ENCODE results near the gene MED16. TPM values are rescaled to one million over a fixed set of nuclear protein-coding genes. Genes with fewer than 3 reads are reported as not detected.

MED16 gene
- total and polyA plus RNA-seq, 2 of the 13 experiments (the other 11 are each of a cell fraction or from before 2014, with no cell fraction given) = 13.3 to 14.8 TPM

DNA sequence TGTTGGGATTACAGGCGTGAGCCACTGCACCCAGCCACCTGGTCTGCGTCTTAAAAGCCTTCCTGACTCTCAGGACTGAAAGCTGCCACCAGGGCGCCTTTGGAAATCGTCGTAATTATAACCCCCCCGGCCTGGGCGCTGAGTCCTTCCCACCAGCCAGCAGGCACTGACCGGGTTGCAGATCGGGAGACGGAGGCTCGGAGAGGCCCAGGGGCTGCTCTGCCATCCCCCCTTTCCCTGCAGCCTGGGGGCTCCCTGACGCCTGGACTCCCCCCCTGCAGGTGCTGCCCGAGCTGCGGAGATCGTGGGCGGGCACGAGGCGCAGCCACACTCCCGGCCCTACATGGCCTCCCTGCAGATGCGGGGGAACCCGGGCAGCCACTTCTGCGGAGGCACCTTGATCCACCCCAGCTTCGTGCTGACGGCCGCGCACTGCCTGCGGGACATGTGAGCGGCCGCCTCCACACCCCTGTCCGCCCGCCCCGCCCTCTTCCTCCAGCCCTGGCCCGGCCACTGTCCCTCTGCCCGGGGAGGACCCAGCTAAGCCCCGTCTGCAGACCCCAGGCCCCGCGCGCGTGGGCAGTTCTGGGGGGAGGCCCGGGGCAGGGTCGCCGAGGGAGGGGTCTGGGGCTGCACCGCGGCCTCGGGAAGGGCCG, 49.7 kb downstream of the MED16 start:
- in situ Hi-C loops (cut with HindIII; ENCODE audit: extremely low pct_ligation_motif_present, low pct_unique_long_range_greater_than_20kb) = no loop called here
- H4K20me1 ChIP-seq (ENCODE audit: insufficient read depth, low read length) = no peaks in the 10 kb centered on the region
- H3K36me3 ChIP-seq (replicated peaks in 1 of 2; ENCODE audit: control insufficient read depth in 1 of 2, insufficient read depth in 2 of 2, low read length in 2 of 2) = no peaks in the 10 kb centered on the region
- H2AFZ ChIP-seq (ENCODE audit: low read length) = no peak overlapping the region
- WGBS (ENCODE audit: low lambda C conversion rate) = 0% methylated on average over 4 of the region's 46 CpGs
- FAIRE-seq (no peak), DNase-seq (ENCODE audit: low spot score) (no peak), ATAC-seq (peak; percentile 59)
- H3K79me2 ChIP-seq (ENCODE audit: insufficient read depth, low read length) = no peaks in the 10 kb centered on the region
- peaks cover 31% of the 10 kb centered on the region for H3K4me1 ChIP-seq (ENCODE audit: insufficient read depth, low read length)
- H3K27me3 ChIP-seq (ENCODE audit: control insufficient read depth in 1 of 2, insufficient read depth in 2 of 2, low read length in 2 of 2) = peaks cover 20 to 71% of the 10 kb centered on the region in 2 experiments
- ChIA-PET POLR2A (no interaction called here), CTCF (ENCODE audit: low intra/inter-chr PET ratio, low total read pairs) (no interaction called here)
- no peak overlapping the region for H3K9ac ChIP-seq (ENCODE audit: insufficient read depth, low read depth, low read length)
- peak overlapping the region; percentile 71 for H3K4me2 ChIP-seq (ENCODE audit: low read depth, low read length)
- no peaks in the 10 kb centered on the region for H3K9me3 ChIP-seq (ENCODE audit: low read length)
- intact Hi-C loops (cut with micrococcal nuclease; ENCODE audit: unreplicated experiment) = no loop called here
- BruUV-seq (replicated peaks) = no TSS peak
- peak overlapping the region in 2 of 3 experiments; percentile 19 to 64; a peak in 3 of 6 replicates for H3K4me3 ChIP-seq (replicated peaks in 1 of 3; ENCODE audit: insufficient read depth in 1 of 3, low read depth in 2 of 3, low read length in 3 of 3)
- no peak overlapping the region for H3K27ac ChIP-seq (ENCODE audit: extremely low read length, insufficient read depth, low read length)
- TF ChIP-seq, protein P1, sequence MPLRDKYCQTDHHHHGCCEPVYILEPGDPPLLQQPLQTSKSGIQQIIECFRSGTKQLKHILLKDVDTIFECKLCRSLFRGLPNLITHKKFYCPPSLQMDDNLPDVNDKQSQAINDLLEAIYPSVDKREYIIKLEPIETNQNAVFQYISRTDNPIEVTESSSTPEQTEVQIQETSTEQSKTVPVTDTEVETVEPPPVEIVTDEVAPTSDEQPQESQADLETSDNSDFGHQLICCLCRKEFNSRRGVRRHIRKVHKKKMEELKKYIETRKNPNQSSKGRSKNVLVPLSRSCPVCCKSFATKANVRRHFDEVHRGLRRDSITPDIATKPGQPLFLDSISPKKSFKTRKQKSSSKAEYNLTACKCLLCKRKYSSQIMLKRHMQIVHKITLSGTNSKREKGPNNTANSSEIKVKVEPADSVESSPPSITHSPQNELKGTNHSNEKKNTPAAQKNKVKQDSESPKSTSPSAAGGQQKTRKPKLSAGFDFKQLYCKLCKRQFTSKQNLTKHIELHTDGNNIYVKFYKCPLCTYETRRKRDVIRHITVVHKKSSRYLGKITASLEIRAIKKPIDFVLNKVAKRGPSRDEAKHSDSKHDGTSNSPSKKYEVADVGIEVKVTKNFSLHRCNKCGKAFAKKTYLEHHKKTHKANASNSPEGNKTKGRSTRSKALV (CRISPR knock-in tag; IDR thresholded peaks at IDR 0.05) = 0 out of 2 replicates have a peak, but pooled peaks have one; percentile 46
- TF ChIP-seq, protein P2, sequence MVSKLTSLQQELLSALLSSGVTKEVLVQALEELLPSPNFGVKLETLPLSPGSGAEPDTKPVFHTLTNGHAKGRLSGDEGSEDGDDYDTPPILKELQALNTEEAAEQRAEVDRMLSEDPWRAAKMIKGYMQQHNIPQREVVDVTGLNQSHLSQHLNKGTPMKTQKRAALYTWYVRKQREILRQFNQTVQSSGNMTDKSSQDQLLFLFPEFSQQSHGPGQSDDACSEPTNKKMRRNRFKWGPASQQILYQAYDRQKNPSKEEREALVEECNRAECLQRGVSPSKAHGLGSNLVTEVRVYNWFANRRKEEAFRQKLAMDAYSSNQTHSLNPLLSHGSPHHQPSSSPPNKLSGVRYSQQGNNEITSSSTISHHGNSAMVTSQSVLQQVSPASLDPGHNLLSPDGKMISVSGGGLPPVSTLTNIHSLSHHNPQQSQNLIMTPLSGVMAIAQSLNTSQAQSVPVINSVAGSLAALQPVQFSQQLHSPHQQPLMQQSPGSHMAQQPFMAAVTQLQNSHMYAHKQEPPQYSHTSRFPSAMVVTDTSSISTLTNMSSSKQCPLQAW (CRISPR knock-in tag; IDR thresholded peaks at IDR 0.05) = 0 out of 2 replicates have a peak, but pooled peaks have one; percentile 22
- 0 out of 2 replicates have a peak, but pooled peaks have one; percentile 40 for TF ChIP-seq TFDP1 (CRISPR knock-in tag; IDR thresholded peaks at IDR 0.05; ENCODE audit: borderline replicate concordance)
- no peak for TF ChIP-seq TFE3 (CRISPR knock-in tag; IDR thresholded peaks at IDR 0.05)
- peak; percentile 39 for TF ChIP-seq ZNF407 (CRISPR knock-in tag; IDR thresholded peaks at IDR 0.05; ENCODE audit: not compliant biosample characterization)
- TF ChIP-seq ZNF788 (CRISPR knock-in tag; IDR thresholded peaks at IDR 0.05; ENCODE audit: borderline replicate concordance) = no peak
